IMR-90 (cell line): Measurements from ENCODE around the gene CTIF. TPM values are rescaled to one million over a fixed set of nuclear protein-coding genes. Genes with fewer than 3 reads are reported as not detected.

Experiments used
- ATAC-seq: fragments of 200-7000 bp; cut with Tn5 transposase; 2 replicates; pipeline ENCODE4 v1.9.1; 2020; ENCODE audit warnings: low read depth, mild to moderate bottlenecking, moderate library complexity
- BruUV-seq: library from RNA; stranded (reverse); fragments of 400-500 nt; replicated peaks from 2 replicates; lab custom pipeline; 2021; lab: Mats Ljungman, UMichigan
- CTCF ChIA-PET: fragments of 300-600 bp; formaldehyde crosslinking; extraction: SDS; loops from one replicate; lab custom pipeline; 2021; ENCODE audit warnings: antibody characterized with exemption; lab: Yijun Ruan, JAX
- POLR2A ChIA-PET: fragments of 300-600 bp; sonication (Branson Sonifier 250); formaldehyde crosslinking; loops from one replicate; lab custom pipeline; 2022; ENCODE audit warnings: antibody characterized with exemption; ENCODE audit not compliant: unreplicated experiment; lab: Charles Lee
- DNase-seq: peaks from one replicate; pipeline ENCODE4 v3.0.0; 2013
- H2AFZ ChIP-seq: replicated peaks from 2 replicates; pipeline ENCODE3; 2013; ENCODE audit warnings: low read length, mild to moderate bottlenecking; ENCODE audit not compliant: poor library complexity
- H2AK5ac ChIP-seq: 2 replicates; pipeline ENCODE4 v1.6.1; 2013; ENCODE audit warnings: low read depth, low read length, inconsistent platforms
- H2AK9ac ChIP-seq: replicated peaks from 2 replicates; pipeline ENCODE3; 2013; ENCODE audit warnings: mild to moderate bottlenecking, low read depth, low read length, moderate library complexity; ENCODE audit not compliant: poor library complexity
- H2BK120ac ChIP-seq: 2 replicates; pipeline ENCODE4 v1.6.1; 2013; ENCODE audit warnings: low read depth, low read length, inconsistent platforms
- H2BK15ac ChIP-seq: 3 replicates; pipeline ENCODE4 v1.6.1; 2013; ENCODE audit warnings: low read depth, low read length, inconsistent platforms
- H2BK20ac ChIP-seq: 2 replicates; pipeline ENCODE4 v1.6.1; 2013; ENCODE audit warnings: low read depth, mild to moderate bottlenecking, inconsistent platforms, low read length, moderate library complexity
- H2BK5ac ChIP-seq: 2 replicates; pipeline ENCODE4 v1.6.1; 2013; ENCODE audit warnings: mild to moderate bottlenecking, low read depth, low read length, inconsistent platforms; ENCODE audit not compliant: poor library complexity, severe bottlenecking
- H3K14ac ChIP-seq: replicated peaks from 2 replicates; pipeline ENCODE4 v1.6.1; 2013; ENCODE audit warnings: low read depth, low read length, inconsistent platforms
- H3K18ac ChIP-seq: 2 replicates; pipeline ENCODE4 v1.6.1; 2013; ENCODE audit warnings: low read depth, low read length, control low read depth
- H3K23ac ChIP-seq: 2 replicates; pipeline ENCODE4 v1.6.1; 2013; ENCODE audit warnings: low read depth, low read length, inconsistent platforms
- H3K27ac ChIP-seq: 2 replicates; pipeline ENCODE4 v1.5.1; 2013; ENCODE audit warnings: mild to moderate bottlenecking, control low read depth, low read length; ENCODE audit not compliant: insufficient read depth
- H3K27me3 ChIP-seq: 2 replicates; pipeline ENCODE4 v1.6.1; 2013; ENCODE audit warnings: low read length; ENCODE audit not compliant: control insufficient read depth, insufficient read depth
- H3K36me3 ChIP-seq: 2 replicates; pipeline ENCODE4 v1.6.1; 2013; ENCODE audit warnings: low read length, mixed read lengths; ENCODE audit not compliant: control insufficient read depth, insufficient read depth
- H3K4ac ChIP-seq: 2 replicates; pipeline ENCODE4 v1.6.1; 2013; ENCODE audit warnings: low read depth, low read length, inconsistent platforms
- H3K4me1 ChIP-seq: 2 replicates; pipeline ENCODE4 v1.6.1; 2013; ENCODE audit warnings: low read length, mixed read lengths; ENCODE audit not compliant: control insufficient read depth, insufficient read depth
- H3K4me2 ChIP-seq: 2 replicates; pipeline ENCODE4 v1.6.1; 2013; ENCODE audit warnings: low read depth, mild to moderate bottlenecking, control low read depth, low read length, moderate library complexity
- H3K4me3 ChIP-seq: 2 replicates; pipeline ENCODE4 v1.5.1; 2013; ENCODE audit warnings: low read depth, mild to moderate bottlenecking, control low read depth, low read length, moderate library complexity; ENCODE audit not compliant: insufficient read depth
- H3K56ac ChIP-seq: 2 replicates; pipeline ENCODE4 v1.6.1; 2013; ENCODE audit warnings: low read length, inconsistent platforms; ENCODE audit not compliant: insufficient read depth; ENCODE audit errors: extremely low read depth
- H3K79me1 ChIP-seq, 2 experiments: 2 replicates each; pipeline ENCODE4 v1.6.1; 2013; ENCODE audit warnings: low read length in 2 of 2, inconsistent platforms in 1 of 2, low read depth in 1 of 2
- H3K9ac ChIP-seq: 2 replicates; pipeline ENCODE4 v1.6.1; 2013; ENCODE audit warnings: low read depth, low read length, control low read depth
- H3K9me1 ChIP-seq: 2 replicates; pipeline ENCODE4 v1.6.1; 2013; ENCODE audit warnings: low read length, inconsistent platforms; ENCODE audit not compliant: insufficient read depth
- H3K9me3 ChIP-seq: 2 replicates; pipeline ENCODE4 v1.6.1; 2013; ENCODE audit warnings: low read length; ENCODE audit not compliant: control insufficient read depth, insufficient read depth
- H4K20me1 ChIP-seq: 2 replicates; pipeline ENCODE4 v1.6.1; 2013; ENCODE audit warnings: low read length, inconsistent platforms; ENCODE audit not compliant: insufficient read depth
- H4K5ac ChIP-seq: 2 replicates; pipeline ENCODE4 v1.6.1; 2013; ENCODE audit warnings: mild to moderate bottlenecking, low read depth, low read length, control low read depth
- H4K8ac ChIP-seq, 2 experiments: 2 replicates each; pipeline ENCODE4 v1.6.1; 2013; ENCODE audit warnings: low read depth in 2 of 2, low read length in 2 of 2, control low read depth in 1 of 2, inconsistent platforms in 1 of 2
- H4K91ac ChIP-seq: 2 replicates; pipeline ENCODE4 v1.6.1; 2013; ENCODE audit warnings: low read depth, low read length, inconsistent platforms; ENCODE audit not compliant: insufficient read depth
- BHLHE40 ChIP-seq: fragments of 150-350 bp; IDR thresholded peaks from 2 replicates; pipeline ENCODE4 v1.6.1; 2016; ENCODE audit warnings: mild to moderate bottlenecking, low read depth, low read length
- CEBPB ChIP-seq: IDR thresholded peaks from 2 replicates; pipeline ENCODE4 v1.6.1; 2012; ENCODE audit warnings: low read depth, low read length, improper control_type of control experiment
- CHD1 ChIP-seq: IDR thresholded peaks from 2 replicates; pipeline ENCODE4 v1.6.1; 2012; ENCODE audit warnings: low read depth, low read length, improper control_type of control experiment
- CTCF ChIP-seq: conservative IDR thresholded peaks from 2 replicates; pipeline ENCODE4 v1.5.1; 2012; ENCODE audit warnings: mild to moderate bottlenecking, low read depth, low read length, improper control_type of control experiment
- MAFK ChIP-seq: IDR thresholded peaks from 2 replicates; pipeline ENCODE4 v1.6.1; 2012; ENCODE audit warnings: low read depth, low read length, improper control_type of control experiment
- USF2 ChIP-seq: fragments of 150-350 bp; IDR thresholded peaks from 2 replicates; pipeline ENCODE4 v1.6.1; 2017; ENCODE audit warnings: mild to moderate bottlenecking, antibody characterized with exemption, low read length, low read depth
- WGBS, 2 experiments: methylation state at CpG; one replicate each; pipeline versions ENCODE4 v1.1.5 to v1.1.7; 2013; ENCODE audit warnings: missing lambda C conversion rate in 2 of 2; ENCODE audit not compliant: insufficient read length in 1 of 2; ENCODE audit errors: extremely low coverage in 2 of 2; 5-methylcytosine and 5-hydroxymethylcytosine counted together
- dilution Hi-C: fragments of 300-500 bp; cut with HindIII; formaldehyde crosslinking; loops from one replicate; pipeline ENCODE4 v1.14.3; 2018; ENCODE audit warnings: low sequenced_read_pairs; ENCODE audit not compliant: unreplicated experiment
- in situ Hi-C: fragments of 300-500 bp; cut with MboI; formaldehyde crosslinking; loops from 3 replicates; pipeline ENCODE4 v1.14.3; 2019; ENCODE audit warnings: low sequenced_read_pairs, inconsistent platforms, mixed read lengths
- intact Hi-C: fragments of 100-400 bp; cut with micrococcal nuclease; formaldehyde crosslinking; loops from 2 replicates; pipeline ENCODE4 v1.10.0; 2022
- polyA plus RNA-seq, 3 experiments: library from polyadenylated mRNA; depleted of rRNA; stranded (reverse); fragments of >200 nt; gene quantifications; 2 replicates each; pipeline ENCODE4 v1.2.3, GENCODE V29; 2012; ENCODE audit warnings: low replicate concordance in 1 of 3
- total RNA-seq: library from RNA; depleted of rRNA; stranded (reverse); fragments of >200 nt; gene quantifications from 2 replicates; pipeline ENCODE4 v1.2.3, GENCODE V29; 2012

Gene CTIF
- total and polyA plus RNA-seq, 2 of the 4 experiments (the other 2 are of a cell fraction) = 25.1 to 57.0 TPM

GRCh38 chr18:48580066-48580465 lies 41.2 kb downstream of the CTIF start:
- Histone ChIP-seq H2AFZ (no peak overlapping the region), H3K9ac (no peak overlapping the region), H3K4me3 (no peak overlapping the region), H3K14ac (no peak overlapping the region), H3K4me2 (no peak overlapping the region), H2BK20ac (no peak overlapping the region), H3K56ac (no peak overlapping the region), H3K9me1 (peaks cover 48% of the 10 kb centered on the region), H4K91ac (no peak overlapping the region), H3K27me3 (no peaks in the 10 kb centered on the region), H2BK15ac (no peak overlapping the region), H2AK5ac (no peak overlapping the region), H3K23ac (no peak overlapping the region), H3K18ac (no peak overlapping the region), H3K4ac (no peak overlapping the region), H3K79me1 (peaks cover 27 to 100% of the 10 kb centered on the region in 2 experiments), H3K36me3 (peaks cover 12% of the 10 kb centered on the region), H4K20me1 (peaks cover 100% of the 10 kb centered on the region), H3K9me3 (no peaks in the 10 kb centered on the region), H2BK5ac (no peak overlapping the region), H4K8ac (no peak overlapping the region), H3K27ac (no peak overlapping the region), H2BK120ac (no peak overlapping the region), H4K5ac (no peak overlapping the region), H2AK9ac (no peak overlapping the region), H3K4me1 (peaks cover 14% of the 10 kb centered on the region)
- no peak for ATAC-seq
- whole genome bisulfite sequencing, 2 experiments = 100% methylated on average over 1 of the region's 7 CpGs; no CpG with 5 or more reads in 1 of the 2 experiments
- no TSS peak for BruUV-seq
- POLR2A ChIA-PET = no interaction called here
- no peak for TF ChIP-seq CHD1
- no peak for TF ChIP-seq CTCF
- TF ChIP-seq CEBPB = no peak
- TF ChIP-seq USF2 = no peak
- no peak for TF ChIP-seq MAFK
- TF ChIP-seq BHLHE40 = no peak
- DNase-seq = no peak
- dilution Hi-C loops = no loop called here
- intact Hi-C loops = no loop called here
- CTCF ChIA-PET = no interaction called here
- in situ Hi-C loops = no loop called here
